GM10248 (cell line): ENCODE data around the gene BEST1.
A peak's percentile ranks its signal among the peaks of the same experiment; 100 is the strongest.

Source experiments
- CTCF ChIA-PET: fragments of 300-600 bp; sonication (Branson Sonifier 250); formaldehyde crosslinking; extraction: SDS; loops from one replicate; lab custom pipeline; 2021; ENCODE audit warnings: antibody characterized with exemption; lab: Yijun Ruan, JAX
- POLR2A ChIA-PET: fragments of 350-650 bp; sonication (Branson Sonifier 250); formaldehyde crosslinking; extraction: SDS; loops from one replicate; lab custom pipeline; 2020; ENCODE audit warnings: antibody characterized with exemption; lab: Yijun Ruan, JAX
- DNase-seq: peaks from one replicate; pipeline ENCODE4 v3.0.0; 2012; ENCODE audit errors: extremely low spot score
- CTCF ChIP-seq: IDR thresholded peaks from 2 replicates; pipeline ENCODE4 v1.5.1; 2012; ENCODE audit warnings: mild to moderate bottlenecking, low read depth; ENCODE audit errors: extremely low read depth, missing control alignments, control extremely low read depth

The BEST1 gene

DNA sequence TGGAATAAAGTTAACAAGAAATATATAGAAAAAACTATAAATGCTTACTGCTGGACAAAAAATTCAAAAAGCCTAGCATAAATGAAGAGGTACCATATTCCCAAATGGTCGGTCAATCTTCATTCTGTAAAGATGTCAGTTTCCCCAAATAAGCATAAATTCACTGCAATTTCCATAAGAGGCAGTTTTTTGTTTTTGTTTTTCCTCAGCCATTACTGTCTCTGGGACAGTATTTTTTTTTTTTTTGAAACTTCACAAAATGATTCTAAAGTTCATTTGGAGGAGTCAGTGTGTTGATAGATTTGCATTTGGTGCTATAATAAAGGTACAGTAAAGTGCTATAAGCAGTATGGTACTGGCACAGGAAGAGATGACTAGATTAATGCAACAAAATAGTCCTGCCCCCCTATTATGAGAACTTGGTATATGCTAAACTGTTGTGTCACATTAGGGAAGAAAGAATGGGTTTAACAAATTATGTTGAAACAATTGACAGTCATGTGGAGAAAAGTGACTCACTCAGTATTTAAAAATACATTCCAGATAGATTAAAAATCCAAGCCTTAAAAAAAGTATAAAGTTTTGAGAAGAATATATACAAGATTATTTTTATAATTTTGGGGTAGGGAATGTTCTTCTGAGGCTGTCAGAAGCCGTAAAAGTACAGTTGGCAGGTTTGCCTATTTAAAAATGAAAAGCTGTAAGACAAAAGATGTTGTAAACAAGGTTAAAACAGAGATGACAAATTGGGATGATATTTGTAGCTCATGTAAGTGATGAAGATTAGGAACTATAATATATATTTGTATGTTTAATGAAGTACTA is 19.9 kb downstream of the BEST1 start:
- ChIA-PET POLR2A (no interaction called here), CTCF (interaction anchor here (1.4 to 4.0 kb wide), 6 partner anchors 9 to 112 kb away, joined by 3 to 18 read pairs (median 8); no protein-coding TSS in a partner anchor)
- no peak for DNase-seq
- no peak for TF ChIP-seq CTCF

- ChIA-PET POLR2A (interaction anchor here (1.5 kb wide), 1 partner anchor 9 kb away, joined by 6 read pairs; no protein-coding TSS in a partner anchor), CTCF (interaction anchor here (1.1 to 4.0 kb wide), 11 partner anchors 8 to 174 kb away, joined by 3 to 18 read pairs (median 7); no protein-coding TSS in a partner anchor)
- no peak for TF ChIP-seq CTCF
- DNase-seq: peak; percentile 70
Measured at GRCh38 chr11:61971248-61972111, 21.3 kb downstream of the BEST1 start.

DNA sequence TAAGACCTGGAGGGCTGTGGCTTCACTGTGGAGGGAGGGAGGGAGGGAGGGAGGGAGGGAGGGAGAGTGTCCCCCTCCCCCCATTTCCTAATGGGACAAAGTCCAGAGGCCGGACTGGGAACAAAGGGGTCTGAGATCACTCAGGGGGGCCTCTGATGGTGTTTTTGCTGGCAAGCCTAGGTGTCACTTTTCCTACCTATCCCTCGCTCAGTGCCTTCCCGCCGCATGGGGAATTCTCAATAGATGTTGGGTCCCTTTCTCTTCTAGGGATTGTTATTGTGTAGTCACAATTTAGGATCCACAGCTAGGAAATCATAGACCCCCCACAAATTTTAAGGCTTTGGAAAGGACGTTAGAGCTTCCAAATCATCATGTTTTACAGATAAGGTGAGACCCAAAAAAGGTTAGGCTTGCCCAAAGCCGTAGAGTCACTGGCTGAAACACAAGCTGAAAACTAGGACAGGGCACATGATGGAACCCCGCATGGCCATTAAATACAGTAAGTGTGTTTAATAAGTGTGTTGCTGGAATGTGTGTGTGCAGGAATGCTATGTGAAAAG is 22.0 kb downstream of the BEST1 start:
- POLR2A ChIA-PET: interaction anchor here (1.5 kb wide), 1 partner anchor 9 kb away, joined by 6 read pairs; no protein-coding TSS in a partner anchor
- CTCF ChIA-PET: interaction anchor here (0.9 to 4.0 kb wide), 12 partner anchors 9 to 422 kb away, joined by 3 to 18 read pairs (median 6); no protein-coding TSS in a partner anchor
- no peak for DNase-seq
- no peak for TF ChIP-seq CTCF

DNA sequence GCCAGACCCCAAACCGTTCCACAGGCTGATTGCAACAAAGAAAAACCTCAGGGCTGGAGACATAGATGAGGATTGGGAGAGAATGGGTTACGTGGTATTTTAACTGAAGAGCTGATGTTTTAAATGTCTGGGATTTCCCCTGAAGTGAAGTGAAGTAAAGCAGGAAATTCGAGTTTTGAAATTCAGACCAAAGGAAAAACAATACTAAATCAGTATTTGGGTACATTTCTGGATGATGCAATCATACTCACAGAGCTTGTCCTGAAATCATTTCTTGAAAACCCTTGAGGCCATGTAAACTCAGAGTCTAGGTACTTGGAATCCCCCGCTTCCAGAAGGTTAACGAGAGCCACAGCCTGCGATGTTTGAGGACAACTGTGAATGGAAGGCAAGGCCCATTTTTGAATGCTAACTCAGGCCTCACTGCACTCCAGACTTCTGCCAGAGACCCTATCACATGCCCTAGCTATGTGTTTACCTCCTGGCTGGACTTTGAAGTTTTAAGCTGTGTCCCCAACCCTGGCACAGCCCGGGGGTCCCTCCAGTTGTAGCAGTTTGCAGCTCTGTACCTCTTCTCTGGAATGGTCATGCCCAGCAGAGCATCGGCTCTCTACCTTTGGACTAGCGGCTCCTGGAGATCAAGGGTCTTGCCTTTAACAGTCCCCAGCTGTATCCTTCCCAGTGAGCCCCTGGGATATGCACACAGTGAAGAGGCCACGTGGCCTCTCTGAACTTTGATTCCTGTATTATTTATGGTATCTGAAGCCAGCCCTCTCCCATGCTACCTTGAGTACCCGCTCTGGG is 22.7 kb downstream of the BEST1 start:
- ChIA-PET CTCF (interaction anchor here (0.9 to 4.0 kb wide), 12 partner anchors 9 to 422 kb away, joined by 3 to 18 read pairs (median 6); no protein-coding TSS in a partner anchor), POLR2A (no interaction called here)
- DNase-seq: no peak
- no peak for TF ChIP-seq CTCF

GRCh38 chr11:61973476-61974162 is 23.5 kb downstream of the BEST1 start:
- CTCF ChIA-PET: interaction anchor here (0.9 to 4.0 kb wide), 8 partner anchors 8 to 421 kb away, joined by 3 to 18 read pairs (median 6); no protein-coding TSS in a partner anchor
- DNase-seq: no peak
- POLR2A ChIA-PET: no interaction called here
- no peak for TF ChIP-seq CTCF
